ENCODE measurements around the gene FEM1B.
A peak's percentile ranks its signal among the peaks of the same experiment; 100 is the strongest.

Gene FEM1B

DNA sequence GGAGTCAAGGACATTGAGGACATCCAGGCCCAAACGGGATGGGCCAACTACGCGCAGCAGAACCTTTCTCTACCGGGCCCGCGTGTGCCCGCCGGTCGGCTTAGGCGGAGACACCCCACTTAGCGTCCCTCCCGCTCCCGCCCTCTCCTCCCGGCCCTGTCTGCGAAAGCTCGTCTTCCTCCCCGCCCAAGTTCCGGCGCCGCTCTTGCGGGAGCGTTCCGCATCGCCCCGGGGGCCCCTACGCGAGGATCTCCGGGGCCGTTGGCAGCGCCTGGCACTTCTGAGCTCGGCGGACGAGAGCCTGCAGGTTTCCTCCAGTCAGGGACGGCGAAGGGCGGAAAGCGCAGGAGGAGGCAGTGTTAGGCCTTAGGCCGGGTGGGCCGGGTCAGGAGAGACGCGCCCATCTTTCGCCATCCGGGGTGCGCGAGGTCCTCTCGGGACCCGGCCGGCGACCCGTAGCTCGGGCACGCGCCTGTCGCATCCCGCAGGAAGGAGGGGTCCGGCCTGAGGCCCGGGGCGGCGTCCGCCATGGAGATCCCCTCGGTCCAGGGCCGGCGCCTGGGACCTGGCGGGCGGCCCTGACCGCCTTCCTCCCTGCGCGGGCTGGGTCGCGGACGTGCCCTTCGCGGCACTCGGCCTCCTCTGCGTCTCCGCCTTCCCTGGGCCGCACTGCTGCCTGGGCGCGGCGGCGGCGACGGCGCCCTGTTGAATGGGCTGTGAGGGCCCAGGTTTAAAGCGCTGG lies at the start of gene FEM1B:
Gene FEM1B (plus strand): TSS at position 143 of the 742 bp plus-strand sequence. CDS start 673 bp downstream, outside the sequence.
- TF ChIP-seq, protein P1, sequence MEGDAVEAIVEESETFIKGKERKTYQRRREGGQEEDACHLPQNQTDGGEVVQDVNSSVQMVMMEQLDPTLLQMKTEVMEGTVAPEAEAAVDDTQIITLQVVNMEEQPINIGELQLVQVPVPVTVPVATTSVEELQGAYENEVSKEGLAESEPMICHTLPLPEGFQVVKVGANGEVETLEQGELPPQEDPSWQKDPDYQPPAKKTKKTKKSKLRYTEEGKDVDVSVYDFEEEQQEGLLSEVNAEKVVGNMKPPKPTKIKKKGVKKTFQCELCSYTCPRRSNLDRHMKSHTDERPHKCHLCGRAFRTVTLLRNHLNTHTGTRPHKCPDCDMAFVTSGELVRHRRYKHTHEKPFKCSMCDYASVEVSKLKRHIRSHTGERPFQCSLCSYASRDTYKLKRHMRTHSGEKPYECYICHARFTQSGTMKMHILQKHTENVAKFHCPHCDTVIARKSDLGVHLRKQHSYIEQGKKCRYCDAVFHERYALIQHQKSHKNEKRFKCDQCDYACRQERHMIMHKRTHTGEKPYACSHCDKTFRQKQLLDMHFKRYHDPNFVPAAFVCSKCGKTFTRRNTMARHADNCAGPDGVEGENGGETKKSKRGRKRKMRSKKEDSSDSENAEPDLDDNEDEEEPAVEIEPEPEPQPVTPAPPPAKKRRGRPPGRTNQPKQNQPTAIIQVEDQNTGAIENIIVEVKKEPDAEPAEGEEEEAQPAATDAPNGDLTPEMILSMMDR (IDR thresholded peaks at IDR 0.05; ENCODE audit: low read depth, low read length), result no peak
- DNase-seq (ENCODE audit: low read depth in 2 of 2), result peak; percentile 95 to 96
- peak within 1 kb of the TSS; percentile 94 to 95 for H3K4me3 ChIP-seq (replicated peaks in 1 of 2; ENCODE audit: low read depth in 2 of 2, low read length in 2 of 2)

GRCh38 chr15:68228143-68228970 lies 49.2 kb upstream of the FEM1B start:
- TF ChIP-seq, protein P1 (IDR thresholded peaks at IDR 0.05; ENCODE audit: low read depth, low read length), result no peak
- DNase-seq (ENCODE audit: low read depth in 2 of 2), result no peak
- peak overlapping the region; percentile 66 to 84 for H3K4me3 ChIP-seq (replicated peaks in 1 of 2; ENCODE audit: low read depth in 2 of 2, low read length in 2 of 2)

DNA sequence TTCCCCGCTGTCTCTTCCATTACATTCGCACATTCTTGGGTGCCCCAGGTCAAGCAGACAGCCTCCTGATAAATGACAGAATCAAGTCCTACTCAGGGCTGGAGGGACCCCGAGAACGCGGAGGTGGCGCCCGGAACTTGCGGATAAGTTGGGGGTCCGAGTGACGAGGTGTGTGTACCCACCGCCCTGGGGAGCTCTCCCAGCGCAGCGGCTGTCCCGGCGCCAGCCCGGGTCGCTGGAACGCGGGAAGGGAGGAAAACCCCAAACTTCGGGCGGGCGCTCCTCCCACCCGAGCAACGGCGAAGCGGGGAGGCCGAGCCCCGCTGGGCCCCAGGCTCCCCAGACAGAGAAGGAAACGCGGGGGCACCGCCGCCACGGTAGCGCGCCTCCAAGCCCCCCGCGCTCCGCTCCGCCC lies 48.6 kb upstream of the FEM1B start:
- TF ChIP-seq, protein P1 (IDR thresholded peaks at IDR 0.05; ENCODE audit: low read depth, low read length), result no peak
- DNase-seq (ENCODE audit: low read depth in 2 of 2), result peak in 1 of 2 donors; percentile 20
- H3K4me3 ChIP-seq (replicated peaks in 1 of 2; ENCODE audit: low read depth in 2 of 2, low read length in 2 of 2), result peak overlapping the region; percentile 66 to 84

GRCh38 chr15:68229386-68230156 lies 48.0 kb upstream of the FEM1B start, which contains the start of gene CLN6:
TSS of gene CLN6 (minus strand) at chr15:68229728. CDS start at chr15:68229584, 144 bp downstream.
- H3K4me3 ChIP-seq (replicated peaks in 1 of 2; ENCODE audit: low read depth in 2 of 2, low read length in 2 of 2), result peak within 1 kb of the TSS; percentile 68 to 84
- TF ChIP-seq, protein P1 (IDR thresholded peaks at IDR 0.05; ENCODE audit: low read depth, low read length), result no peak
- peak; percentile 77 to 85 for DNase-seq (ENCODE audit: low read depth in 2 of 2)

- TF ChIP-seq, protein P1 (IDR thresholded peaks at IDR 0.05; ENCODE audit: low read depth, low read length), result no peak
- peak overlapping the region; percentile 57 to 68 for H3K4me3 ChIP-seq (replicated peaks in 1 of 2; ENCODE audit: low read depth in 2 of 2, low read length in 2 of 2)
- peak; percentile 16 for DNase-seq (ENCODE audit: low read depth in 2 of 2)
These were observed 47.1 kb upstream of the FEM1B start for GRCh38 chr15:68230157-68231100.
